GM19395 (cell line): ENCODE data around the gene RAX.

Experiments used
- ATAC-seq: cut with Tn5 transposase; IDR thresholded peaks from one replicate; pipeline ENCODE4 v1.9.1; 2021; ENCODE audit warnings: mild to moderate bottlenecking, moderate library complexity; ENCODE audit not compliant: unreplicated experiment

RAX gene

DNA sequence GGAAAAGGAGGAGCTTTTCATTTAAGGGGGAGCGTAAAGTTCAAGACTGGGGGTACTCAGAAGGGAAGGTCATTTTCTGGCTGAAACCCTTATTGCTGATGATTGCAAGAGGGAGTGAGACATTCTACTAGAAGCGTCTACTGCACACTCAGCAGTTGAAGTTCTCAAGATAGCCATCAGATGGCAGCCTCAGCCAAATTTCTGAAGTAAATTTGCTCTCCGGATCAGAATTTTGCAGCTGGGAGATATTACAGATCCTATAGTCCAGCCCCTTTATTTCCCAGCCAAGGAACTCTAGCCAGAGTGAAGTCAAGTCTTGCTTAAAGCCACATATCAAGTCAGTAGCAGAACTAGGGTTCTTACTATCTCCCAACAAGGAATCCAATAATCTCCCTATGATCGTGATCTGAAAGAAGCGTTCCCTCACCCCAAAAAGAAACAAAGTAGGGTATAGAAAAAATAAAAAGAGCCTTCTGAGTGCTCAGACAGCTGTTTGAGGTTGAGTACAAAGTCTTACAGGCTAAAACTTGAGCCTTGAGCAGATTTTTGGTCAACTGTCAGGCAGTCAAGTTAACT lies 24.0 kb downstream of the RAX start:
- no peak for ATAC-seq

- ATAC-seq: no peak
Measured at GRCh38 chr18:59246796-59247195, 26.5 kb downstream of the RAX start.

- ATAC-seq: no peak
Measured at GRCh38 chr18:59242906-59243305, 30.3 kb downstream of the RAX start.

GRCh38 chr18:59239642-59240041 lies 33.6 kb downstream of the RAX start:
- ATAC-seq: no peak

GRCh38 chr18:59238385-59238784 lies 34.9 kb downstream of the RAX start:
- no peak for ATAC-seq

GRCh38 chr18:59233017-59233410 lies 40.2 kb downstream of the RAX start:
- no peak for ATAC-seq

- ATAC-seq: no peak
Measured at GRCh38 chr18:59232309-59233016, 40.8 kb downstream of the RAX start.

DNA sequence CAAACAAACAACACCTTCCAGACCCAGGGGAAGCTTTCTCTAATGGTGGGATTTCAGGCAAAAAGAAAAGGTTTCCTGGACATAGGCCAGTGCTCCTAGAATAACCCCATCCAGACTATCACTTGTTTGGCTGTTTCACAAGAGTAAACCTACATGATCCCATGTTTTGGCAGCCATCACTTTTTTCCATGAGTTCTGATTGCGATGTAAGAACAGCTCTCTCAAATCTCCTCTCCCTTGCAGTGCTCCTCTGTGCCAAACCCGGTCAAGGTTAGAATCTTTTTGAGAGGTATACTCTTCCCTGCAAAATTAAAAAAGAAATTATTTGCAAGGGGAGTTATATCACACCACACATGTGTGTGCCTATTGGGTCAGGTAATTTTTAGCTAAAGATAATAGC lies 41.4 kb downstream of the RAX start:
- no peak for ATAC-seq

DNA sequence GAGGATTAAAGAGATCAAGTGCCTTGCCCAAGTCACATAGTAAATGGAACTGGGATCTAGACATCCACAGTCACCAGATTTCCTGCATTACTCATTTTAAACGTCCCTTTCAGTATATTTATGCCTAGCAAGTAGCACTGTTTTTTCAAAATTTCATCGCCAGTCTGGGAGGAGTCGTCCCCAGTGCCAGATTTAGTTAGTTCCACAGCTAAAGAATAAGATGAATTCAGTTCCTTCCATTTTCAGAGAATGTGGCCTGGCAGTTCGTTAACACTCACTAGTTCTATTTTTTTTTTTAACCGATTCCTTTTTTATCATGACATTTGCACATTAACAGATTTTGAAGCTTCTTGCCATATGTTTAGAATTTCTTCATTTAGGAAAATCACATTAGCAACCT lies 42.1 kb downstream of the RAX start:
- ATAC-seq: no peak

DNA sequence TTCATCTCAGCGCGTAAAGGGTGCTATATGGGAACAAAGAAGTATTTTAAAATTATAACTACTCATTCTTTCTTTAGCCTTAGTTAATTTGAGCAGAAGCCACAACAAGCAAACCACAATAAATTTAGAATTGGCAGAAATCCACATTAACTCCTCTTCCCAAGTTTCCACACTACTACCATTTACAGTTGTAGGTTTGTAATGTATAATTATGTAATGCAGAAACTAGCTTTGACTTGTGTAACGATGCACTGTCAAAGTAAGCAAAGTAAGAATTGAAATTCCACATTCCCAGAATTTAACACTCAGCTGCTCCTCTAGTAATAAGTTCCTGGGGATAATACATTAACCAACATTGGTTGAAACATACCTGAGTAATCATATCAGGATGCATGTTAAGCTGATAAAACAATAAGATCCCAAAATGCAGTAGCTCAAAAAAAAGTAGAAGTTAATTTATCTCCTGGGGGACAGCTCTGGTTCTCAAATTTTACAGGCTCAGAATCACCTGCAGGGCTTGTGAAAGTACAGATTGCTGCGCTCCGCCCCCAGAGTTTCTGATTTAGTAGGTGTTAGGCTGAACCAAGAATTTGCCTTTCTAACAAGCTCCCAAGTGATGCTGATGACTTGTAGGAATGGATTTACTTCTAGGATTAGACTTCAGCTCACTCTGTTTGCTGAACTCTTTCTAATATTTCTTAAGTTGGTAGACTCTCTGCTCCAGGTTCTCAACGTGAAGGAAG lies 43.4 kb downstream of the RAX start:
- no peak for ATAC-seq

DNA sequence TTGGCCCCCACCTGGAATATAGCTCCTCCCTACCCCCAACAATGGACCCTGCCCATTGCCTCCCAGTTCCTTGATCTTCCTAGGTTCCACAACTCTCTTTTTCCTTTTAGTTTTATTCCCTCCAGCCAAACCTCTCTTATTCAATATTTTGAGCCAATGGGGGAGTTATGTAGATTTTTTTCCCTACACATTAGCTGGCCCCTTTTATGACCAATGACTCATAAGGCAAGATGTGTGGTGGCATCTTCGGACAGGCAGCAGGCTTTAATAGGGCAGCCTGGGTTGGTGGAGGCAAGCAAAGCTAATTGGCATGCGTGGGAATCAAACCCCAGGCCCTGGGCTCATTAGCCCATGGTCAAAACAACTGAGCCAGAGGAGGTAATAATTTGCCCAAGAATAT lies 44.1 kb downstream of the RAX start:
- ATAC-seq: no peak

DNA sequence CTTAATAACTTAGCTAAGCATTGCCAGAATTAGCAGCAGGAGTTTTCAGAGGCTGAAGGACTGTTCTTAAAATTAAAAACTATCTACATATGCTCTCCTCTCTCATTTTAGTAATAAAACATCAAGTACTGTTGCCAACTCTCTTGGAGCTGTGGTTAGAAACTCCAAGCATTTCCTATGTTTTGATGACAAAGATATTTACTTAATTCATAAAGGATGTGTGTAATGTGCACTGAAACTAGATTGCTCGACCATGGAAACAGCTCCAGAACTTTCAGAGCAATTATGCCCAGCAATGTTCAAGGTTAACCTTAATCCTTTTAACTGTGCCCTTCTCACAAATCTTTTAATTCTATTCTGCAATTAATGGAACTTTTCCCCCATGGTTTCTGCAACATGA lies 44.9 kb downstream of the RAX start:
- no peak for ATAC-seq

- no peak for ATAC-seq
Measured at GRCh38 chr18:59222341-59222740, 50.9 kb downstream of the RAX start.

GRCh38 chr18:59220784-59221765 lies 52.2 kb downstream of the RAX start:
- ATAC-seq: no peak

DNA sequence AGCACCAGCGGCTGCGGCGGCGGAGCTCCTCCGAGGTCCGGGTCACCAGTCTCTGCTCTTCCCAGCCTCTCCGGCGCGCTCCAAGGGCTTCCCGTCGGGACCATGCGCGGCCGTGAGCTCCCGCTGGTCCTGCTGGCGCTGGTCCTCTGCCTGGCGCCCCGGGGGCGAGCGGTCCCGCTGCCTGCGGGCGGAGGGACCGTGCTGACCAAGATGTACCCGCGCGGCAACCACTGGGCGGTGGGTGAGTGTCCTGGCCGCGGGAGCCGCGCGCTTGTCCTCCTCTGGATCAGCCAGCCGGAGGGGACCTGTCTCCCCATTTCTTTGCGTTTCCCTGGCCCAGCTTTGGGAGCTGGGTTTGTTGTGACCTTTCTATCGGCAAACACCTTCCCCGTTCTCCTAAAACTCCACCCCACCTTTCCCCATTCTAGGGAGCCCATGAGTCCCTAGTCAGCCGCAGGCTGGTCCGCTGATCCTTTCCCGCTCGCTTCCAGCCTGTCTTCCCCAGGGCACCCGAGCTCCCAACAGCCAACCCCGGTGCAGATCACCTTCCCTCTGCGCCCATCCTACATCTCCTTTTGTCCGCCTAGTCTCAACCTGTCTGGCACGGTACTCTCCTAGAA lies 53.0 kb downstream of the RAX start:
- ATAC-seq: no peak

DNA sequence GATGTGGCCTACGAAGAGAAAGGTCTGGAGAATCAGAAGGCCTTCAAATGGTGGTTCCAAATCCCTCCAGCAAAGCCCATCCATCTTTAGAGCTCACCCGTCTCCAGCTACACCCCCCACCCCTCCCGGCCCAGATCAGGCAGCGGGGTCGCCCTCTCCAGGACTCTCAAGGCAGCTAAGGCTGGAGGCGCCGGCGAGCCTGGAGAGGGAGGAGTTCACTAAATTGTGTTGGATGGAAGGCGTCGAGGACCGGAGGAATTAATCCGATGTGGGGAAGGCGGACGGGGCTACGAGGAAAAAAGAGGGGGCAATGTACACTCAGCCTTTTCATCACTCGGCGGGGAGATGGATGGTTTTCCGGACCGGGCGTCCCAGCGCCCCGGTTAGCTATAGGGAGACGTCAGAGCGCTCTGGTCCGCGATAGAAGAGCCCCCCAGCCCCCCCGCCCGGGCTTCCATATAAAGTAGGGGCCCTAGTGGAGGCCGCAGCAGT lies 53.5 kb downstream of the RAX start, which contains the start of gene GRP:
Gene GRP (plus strand): TSS at position 487 of the 492 bp plus-strand sequence. CDS start 108 bp downstream, outside the sequence.
- ATAC-seq: no peak

DNA sequence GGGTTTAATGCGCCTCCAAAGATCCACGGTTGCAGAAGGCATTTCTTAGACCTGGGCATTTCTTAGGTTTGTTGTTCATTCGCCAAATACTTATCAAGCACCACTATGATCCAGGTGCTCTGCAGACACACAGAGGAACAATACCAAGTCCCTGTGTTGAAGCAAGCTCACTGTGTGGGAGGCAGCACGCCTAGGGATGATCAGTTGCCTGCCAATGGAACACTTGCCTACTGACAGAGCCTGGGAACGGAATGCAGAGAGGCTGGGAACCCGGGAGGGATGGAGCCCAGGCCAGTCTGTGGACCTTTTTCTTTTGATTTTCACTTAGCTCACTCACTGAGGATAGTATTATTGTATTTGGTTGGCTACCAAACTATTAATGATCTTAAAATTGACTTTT lies 55.2 kb downstream of the RAX start:
- no peak for ATAC-seq
